GM12873 (cell line): ENCODE measurements around the gene UGP2.

Source experiments
- TF ChIP-seq, protein P1 (sequence below): IDR thresholded peaks from 2 replicates; pipeline ENCODE4 v1.5.1; 2012; ENCODE audit warnings: low read depth, mild to moderate bottlenecking, moderate library complexity, low read length, control low read depth; ENCODE audit not compliant: insufficient read depth; ENCODE audit errors: missing control alignments

The UGP2 gene

DNA sequence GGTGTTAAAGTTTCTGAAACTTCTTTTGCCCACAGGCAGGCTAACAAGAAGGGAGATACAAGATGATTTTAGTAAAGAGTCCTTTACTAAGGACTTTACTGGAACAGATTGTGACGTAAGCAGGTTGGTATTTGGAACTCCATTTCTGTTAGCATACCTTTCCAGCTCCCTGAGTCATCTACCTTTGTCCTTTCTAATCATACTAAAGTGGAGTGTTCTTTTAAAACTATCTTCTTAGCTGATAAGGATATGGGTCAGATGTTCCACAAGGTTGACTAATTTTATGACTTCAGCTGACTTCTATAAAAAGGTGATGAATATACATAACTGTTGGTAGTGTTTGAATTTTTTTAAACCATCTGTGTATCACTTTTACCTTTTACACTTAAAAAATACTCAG is 21.1 kb downstream of the UGP2 start:
- TF ChIP-seq, protein P1, sequence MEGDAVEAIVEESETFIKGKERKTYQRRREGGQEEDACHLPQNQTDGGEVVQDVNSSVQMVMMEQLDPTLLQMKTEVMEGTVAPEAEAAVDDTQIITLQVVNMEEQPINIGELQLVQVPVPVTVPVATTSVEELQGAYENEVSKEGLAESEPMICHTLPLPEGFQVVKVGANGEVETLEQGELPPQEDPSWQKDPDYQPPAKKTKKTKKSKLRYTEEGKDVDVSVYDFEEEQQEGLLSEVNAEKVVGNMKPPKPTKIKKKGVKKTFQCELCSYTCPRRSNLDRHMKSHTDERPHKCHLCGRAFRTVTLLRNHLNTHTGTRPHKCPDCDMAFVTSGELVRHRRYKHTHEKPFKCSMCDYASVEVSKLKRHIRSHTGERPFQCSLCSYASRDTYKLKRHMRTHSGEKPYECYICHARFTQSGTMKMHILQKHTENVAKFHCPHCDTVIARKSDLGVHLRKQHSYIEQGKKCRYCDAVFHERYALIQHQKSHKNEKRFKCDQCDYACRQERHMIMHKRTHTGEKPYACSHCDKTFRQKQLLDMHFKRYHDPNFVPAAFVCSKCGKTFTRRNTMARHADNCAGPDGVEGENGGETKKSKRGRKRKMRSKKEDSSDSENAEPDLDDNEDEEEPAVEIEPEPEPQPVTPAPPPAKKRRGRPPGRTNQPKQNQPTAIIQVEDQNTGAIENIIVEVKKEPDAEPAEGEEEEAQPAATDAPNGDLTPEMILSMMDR, result no peak

- TF ChIP-seq, protein P1, result no peak
These were observed 22.0 kb downstream of the UGP2 start for GRCh38 chr2:63863707-63864106.

DNA sequence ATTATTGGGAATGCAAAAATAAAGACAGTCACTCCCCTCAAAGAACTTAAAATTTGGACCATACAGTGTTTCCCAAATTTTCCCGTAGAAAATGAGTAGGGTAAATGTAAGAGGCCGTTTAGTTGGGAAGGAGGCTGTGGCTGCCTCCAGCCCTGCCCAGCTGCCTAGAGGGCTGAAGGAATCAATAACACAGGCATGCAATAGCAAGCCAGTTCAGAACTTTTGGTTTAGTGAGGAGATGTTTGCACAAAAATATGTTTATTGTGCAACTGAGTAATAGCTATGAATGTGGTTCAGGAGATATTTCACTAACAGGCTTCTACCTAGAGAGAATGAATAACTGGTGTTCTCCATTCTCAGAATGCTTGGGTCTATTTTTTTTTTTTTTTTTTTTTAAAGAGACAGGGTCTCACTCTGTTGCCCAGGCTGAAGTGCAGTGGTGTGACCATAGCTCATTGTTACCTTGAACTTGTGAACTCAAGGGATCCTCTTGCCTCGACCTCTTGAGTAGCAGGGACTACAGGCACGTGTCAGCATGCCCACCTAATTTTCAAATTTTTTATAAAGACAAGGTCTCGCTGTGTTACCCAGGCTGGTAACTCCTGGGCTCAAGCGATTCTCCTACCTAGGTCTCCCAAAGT is 23.6 kb downstream of the UGP2 start:
- TF ChIP-seq, protein P1, result no peak

DNA sequence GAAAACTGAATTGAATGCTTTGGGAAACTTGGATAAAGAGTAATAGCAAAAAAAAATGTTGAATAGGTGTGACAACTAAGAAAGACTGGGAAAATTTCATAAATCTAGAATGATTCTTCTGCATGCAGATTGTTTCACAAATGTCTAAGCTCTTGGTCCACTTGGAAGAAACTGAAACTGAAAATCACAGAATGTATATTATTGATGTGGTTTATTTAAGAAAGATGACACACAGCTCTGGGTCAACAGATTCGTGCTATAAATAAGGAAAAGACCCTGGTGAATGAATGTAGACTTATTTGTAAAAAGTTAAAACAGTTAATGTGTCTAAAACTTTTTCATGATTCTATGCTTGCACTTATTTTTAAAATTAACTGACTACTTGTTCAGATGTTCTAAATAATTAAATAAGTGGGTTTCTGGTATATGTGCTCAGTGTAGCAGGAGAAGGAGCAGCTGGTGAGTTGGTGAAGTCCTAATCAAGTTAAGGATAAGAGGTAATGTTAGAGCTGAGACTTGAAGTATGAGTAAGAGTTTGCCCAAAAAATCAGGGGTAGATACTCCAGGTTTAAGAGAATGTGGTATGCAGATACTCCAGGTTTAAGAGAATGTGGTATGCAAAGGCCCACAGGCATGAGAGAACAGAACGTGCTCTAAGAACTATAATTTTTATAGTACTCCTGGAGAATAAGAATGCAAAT is 24.5 kb downstream of the UGP2 start:
- TF ChIP-seq, protein P1, result no peak

DNA sequence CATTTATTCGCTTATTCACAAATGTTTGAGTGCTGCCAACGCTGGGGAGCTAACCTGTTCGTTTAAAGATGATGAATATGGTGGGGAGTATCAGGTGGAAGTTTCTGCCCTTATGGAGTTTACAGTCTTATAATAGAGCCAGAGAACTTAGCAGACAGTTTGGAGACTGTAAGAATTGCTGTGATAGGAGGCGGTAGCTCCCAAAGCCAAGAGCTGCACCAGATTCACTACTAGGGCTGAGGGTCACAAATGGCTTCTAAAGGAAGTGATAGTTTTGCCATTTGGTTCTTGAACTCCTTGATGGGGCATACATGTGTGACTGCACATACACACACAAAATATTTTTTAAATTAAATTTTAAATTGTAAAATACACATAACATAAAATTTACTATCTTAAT is 29.0 kb downstream of the UGP2 start:
- TF ChIP-seq, protein P1, result no peak

DNA sequence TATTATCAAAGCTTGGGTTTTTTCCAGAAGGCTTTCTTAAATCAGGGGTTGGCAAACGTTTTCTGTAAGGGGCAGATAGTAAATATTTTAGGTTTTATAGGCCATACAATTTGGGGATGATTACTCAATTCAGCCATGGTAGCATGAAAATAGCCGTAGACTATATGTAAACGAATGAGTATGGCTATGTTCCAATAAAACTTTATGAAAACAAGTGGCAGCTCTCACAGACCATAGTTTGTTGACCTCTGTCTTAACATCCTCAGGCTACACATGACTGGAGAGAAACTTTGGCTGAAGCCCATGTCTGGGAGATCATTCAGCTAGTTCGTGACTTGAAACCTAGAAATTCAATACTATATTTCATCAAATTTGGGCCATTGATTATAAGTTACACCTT is 30.2 kb downstream of the UGP2 start:
- TF ChIP-seq, protein P1, result no peak

DNA sequence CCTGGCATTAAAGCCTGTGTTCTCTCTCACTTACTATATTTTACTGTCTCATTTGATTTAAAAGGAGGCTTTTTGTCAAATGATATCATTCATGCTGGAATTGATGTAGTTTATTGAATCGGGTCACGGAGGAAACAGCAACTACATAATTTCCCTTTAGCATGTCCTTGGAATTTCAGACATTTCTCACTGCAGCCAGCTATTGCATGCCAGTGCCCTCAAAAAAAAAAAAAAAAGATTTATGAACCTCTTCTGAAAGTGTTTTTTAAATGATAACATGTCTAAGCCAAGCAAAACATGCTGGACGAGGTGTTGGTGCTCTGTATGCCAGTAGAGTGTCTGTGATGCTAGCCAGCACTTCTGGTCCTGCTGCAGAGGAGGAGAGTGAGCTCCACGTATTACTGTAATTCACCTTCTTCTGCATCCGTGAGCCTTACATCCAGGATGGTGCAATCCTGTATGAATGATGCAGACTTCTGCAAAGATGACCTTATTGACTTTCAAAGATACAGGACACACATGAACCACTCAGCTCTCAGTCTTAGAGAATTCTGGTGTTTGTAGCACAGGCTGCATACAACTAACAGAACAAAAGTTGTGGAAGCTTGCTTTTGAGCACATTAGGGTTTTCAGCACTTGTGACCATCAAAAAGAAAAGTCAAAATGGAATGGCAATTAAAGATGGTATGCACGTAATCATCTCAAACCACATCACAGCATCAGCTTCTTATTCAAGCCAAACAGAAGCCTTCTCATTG is 31.1 kb downstream of the UGP2 start:
- TF ChIP-seq, protein P1, result no peak
